HG03066 (cell line): ENCODE results near the gene SATB2.

Source experiments
- ATAC-seq: cut with Tn5 transposase; IDR thresholded peaks from one replicate; pipeline ENCODE4 v1.9.1; 2021; ENCODE audit warnings: low read depth; ENCODE audit not compliant: unreplicated experiment

SATB2 gene

DNA sequence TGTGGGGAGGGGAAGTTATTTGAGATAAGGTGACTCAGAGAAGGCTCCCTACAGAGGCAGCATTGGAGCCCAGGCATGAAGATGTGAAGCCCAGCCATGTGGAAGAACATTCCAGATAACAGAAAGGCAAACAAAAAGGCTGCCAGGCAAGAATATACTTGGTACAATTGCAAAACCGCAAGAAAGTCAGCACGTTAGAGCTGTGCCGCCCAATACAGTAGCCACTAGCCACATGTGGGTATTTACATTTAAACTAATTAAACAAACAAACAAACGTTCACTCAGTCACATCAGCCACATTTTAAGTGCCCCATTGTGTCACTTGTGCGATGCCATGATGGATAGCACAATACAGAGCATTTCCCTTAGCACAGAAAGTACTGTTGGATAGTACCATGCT is 179.6 kb downstream of the SATB2 start:
- ATAC-seq, result no peak

GRCh38 chr2:199273042-199273511 is 184.7 kb downstream of the SATB2 start:
- no peak for ATAC-seq

DNA sequence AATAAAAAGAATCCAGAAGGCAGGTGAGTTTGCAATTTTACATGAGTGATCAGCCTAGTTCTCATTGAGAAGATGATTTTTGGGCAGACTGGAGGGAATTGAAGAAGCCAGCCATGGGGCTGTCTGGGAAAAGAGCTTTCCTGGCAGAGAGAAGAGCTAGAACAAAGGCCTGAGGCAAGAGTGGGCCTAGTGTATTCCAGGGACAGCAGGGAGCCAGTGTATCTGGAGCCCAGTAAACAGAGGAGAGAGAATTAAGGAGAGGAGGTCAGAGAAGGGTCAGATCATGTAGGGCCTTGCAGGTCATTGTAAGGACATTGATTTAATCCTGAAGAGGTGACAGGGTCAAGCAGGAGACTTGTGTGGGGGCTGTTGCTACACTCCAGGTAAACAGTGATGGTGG is 195.8 kb downstream of the SATB2 start:
- ATAC-seq, result no peak

- no peak for ATAC-seq
These were observed 196.5 kb downstream of the SATB2 start for GRCh38 chr2:199261239-199261638.

- ATAC-seq, result no peak
These were observed 198.1 kb downstream of the SATB2 start for GRCh38 chr2:199259671-199260070.

- ATAC-seq, result no peak
These were observed 199.4 kb downstream of the SATB2 start for GRCh38 chr2:199258291-199258690.

- no peak for ATAC-seq
These were observed 200.2 kb downstream of the SATB2 start for GRCh38 chr2:199257261-199258224.

DNA sequence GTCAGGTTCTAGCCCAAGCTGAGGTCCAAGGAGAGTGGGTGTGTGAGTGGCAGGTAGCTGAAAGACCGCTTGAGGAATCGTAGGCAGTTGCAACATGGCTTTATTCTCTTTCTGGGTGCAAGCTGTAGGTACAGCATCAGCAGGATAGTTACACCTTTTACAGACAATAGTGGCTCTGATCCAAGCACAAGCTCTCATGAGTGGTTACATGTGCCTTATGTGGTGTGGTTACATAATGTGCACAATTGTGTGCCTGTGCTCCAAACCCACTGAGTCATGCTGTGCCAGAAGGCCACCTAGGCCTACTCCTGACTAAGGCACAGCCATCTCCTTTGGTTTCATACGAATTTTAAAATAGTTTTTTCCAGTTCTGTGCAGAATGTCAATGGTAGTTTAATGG is 227.6 kb downstream of the SATB2 start:
- no peak for ATAC-seq

GRCh38 chr2:199228887-199229819 is 228.6 kb downstream of the SATB2 start:
- ATAC-seq, result peak; percentile 89

GRCh38 chr2:199223791-199224190 is 233.9 kb downstream of the SATB2 start:
- no peak for ATAC-seq

DNA sequence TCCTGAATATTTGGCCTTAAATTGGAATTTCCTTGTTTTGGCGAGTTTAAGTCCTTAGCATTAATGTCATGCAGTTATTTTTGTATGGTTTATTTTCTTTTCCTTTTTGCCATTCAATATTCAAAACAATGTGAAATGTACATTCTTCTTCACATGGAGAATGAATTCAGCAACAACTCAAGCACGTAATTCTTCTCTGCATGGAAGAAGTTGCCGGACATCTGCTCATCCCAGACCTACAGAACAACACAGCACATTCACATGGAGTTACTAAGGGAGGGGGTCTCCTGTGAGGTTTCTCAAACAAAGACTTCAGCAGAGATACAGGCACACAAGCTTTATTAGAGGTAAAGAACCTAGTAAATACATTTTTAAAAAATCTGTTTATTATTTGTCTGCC is 236.8 kb downstream of the SATB2 start:
- no peak for ATAC-seq

- ATAC-seq, result no peak
These were observed 238.2 kb downstream of the SATB2 start for GRCh38 chr2:199219551-199219950.
